KMS-11 (cell line): Measurements from ENCODE around the gene POLR1E.

Experiments
- H2AFZ ChIP-seq: fragments of 200-600 bp; sonication (generic); 2 replicates; pipeline ENCODE4 v1.6.1; 2016; ENCODE audit warnings: antibody characterized with exemption, mixed run types, low read depth
- H3K27ac ChIP-seq: fragments of 200-600 bp; sonication (generic); 2 replicates; pipeline ENCODE4 v1.6.1; 2016; ENCODE audit warnings: mild to moderate bottlenecking, mixed run types
- H3K27me3 ChIP-seq: fragments of 200-600 bp; sonication (generic); 2 replicates; pipeline ENCODE4 v1.6.1; 2017; ENCODE audit warnings: mild to moderate bottlenecking, low read depth, mixed run types, moderate library complexity; ENCODE audit not compliant: insufficient read depth
- H3K36me3 ChIP-seq: fragments of 200-600 bp; sonication (generic); 2 replicates; pipeline ENCODE4 v1.6.1; 2017; ENCODE audit warnings: mild to moderate bottlenecking, mixed run types; ENCODE audit not compliant: insufficient read depth
- H3K4me1 ChIP-seq: fragments of 200-600 bp; sonication (generic); 2 replicates; pipeline ENCODE4 v1.6.1; 2016; ENCODE audit warnings: mild to moderate bottlenecking, low read depth, mixed run types; ENCODE audit not compliant: poor library complexity, severe bottlenecking
- H3K4me2 ChIP-seq: fragments of 200-600 bp; sonication (generic); 2 replicates; pipeline ENCODE4 v1.7.0; 2016; ENCODE audit warnings: mild to moderate bottlenecking, mixed run types
- H3K4me3 ChIP-seq: fragments of 200-600 bp; sonication (generic); IDR thresholded peaks from 2 replicates; pipeline ENCODE4 v1.6.1; 2017; ENCODE audit warnings: low read depth, low read length, mixed read lengths; ENCODE audit not compliant: insufficient read depth
- H3K79me2 ChIP-seq: fragments of 200-600 bp; sonication (generic); 2 replicates; pipeline ENCODE4 v1.6.1; 2016; ENCODE audit warnings: low read depth, mixed run types; ENCODE audit not compliant: insufficient read depth
- H3K9ac ChIP-seq: fragments of 200-600 bp; sonication (generic); 2 replicates; pipeline ENCODE4 v1.6.1; 2016; ENCODE audit warnings: mild to moderate bottlenecking, mixed run types
- H4K20me1 ChIP-seq: fragments of 200-600 bp; sonication (generic); 2 replicates; pipeline ENCODE4 v1.6.1; 2016; ENCODE audit warnings: mild to moderate bottlenecking, mixed run types; ENCODE audit not compliant: insufficient read depth
- TF ChIP-seq, protein P1 (sequence below): fragments of 200-600 bp; sonication (generic); conservative IDR thresholded peaks from 2 replicates; pipeline ENCODE4 v1.6.1; 2017; ENCODE audit warnings: low read depth, mild to moderate bottlenecking, antibody characterized with exemption, low read length, moderate library complexity, mixed read lengths

Gene POLR1E

DNA sequence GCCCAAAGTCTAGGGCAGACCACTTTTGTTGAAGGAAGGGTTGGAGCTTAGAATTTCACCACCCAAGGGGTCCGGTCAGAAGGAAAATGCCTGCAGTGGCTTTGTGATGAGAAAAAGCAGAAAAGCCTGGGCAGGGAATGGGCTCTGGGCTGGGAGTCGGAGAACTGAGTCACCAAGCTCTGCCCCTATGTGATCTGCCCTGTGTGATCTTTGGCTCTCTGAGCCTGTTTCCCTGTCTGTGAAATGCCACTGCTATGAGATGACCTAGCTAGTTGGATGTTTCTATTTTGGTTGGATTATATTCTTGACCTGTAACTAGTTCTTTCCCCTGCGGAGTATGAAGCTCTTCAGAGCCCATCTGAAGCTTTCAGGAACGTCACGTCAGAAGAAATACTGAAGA lies 9.8 kb downstream of the POLR1E start:
- peaks cover 2% of the 10 kb centered on the region; the same call in 1 of the 2 replicates for H3K36me3 ChIP-seq
- H3K79me2 ChIP-seq: 0 out of 2 replicates have a peak, but pooled peaks cover under 1% of the 10 kb centered on the region
- H3K27me3 ChIP-seq: no peaks in the 10 kb centered on the region
- no peaks in the 10 kb centered on the region for H4K20me1 ChIP-seq
- H3K4me1 ChIP-seq: no peaks in the 10 kb centered on the region
- TF ChIP-seq, protein P1, sequence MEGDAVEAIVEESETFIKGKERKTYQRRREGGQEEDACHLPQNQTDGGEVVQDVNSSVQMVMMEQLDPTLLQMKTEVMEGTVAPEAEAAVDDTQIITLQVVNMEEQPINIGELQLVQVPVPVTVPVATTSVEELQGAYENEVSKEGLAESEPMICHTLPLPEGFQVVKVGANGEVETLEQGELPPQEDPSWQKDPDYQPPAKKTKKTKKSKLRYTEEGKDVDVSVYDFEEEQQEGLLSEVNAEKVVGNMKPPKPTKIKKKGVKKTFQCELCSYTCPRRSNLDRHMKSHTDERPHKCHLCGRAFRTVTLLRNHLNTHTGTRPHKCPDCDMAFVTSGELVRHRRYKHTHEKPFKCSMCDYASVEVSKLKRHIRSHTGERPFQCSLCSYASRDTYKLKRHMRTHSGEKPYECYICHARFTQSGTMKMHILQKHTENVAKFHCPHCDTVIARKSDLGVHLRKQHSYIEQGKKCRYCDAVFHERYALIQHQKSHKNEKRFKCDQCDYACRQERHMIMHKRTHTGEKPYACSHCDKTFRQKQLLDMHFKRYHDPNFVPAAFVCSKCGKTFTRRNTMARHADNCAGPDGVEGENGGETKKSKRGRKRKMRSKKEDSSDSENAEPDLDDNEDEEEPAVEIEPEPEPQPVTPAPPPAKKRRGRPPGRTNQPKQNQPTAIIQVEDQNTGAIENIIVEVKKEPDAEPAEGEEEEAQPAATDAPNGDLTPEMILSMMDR: no peak
- no peak overlapping the region for H3K4me3 ChIP-seq
- H3K9ac ChIP-seq: no peak overlapping the region
- no peak overlapping the region for H2AFZ ChIP-seq
- no peak overlapping the region for H3K4me2 ChIP-seq
- no peak overlapping the region for H3K27ac ChIP-seq

DNA sequence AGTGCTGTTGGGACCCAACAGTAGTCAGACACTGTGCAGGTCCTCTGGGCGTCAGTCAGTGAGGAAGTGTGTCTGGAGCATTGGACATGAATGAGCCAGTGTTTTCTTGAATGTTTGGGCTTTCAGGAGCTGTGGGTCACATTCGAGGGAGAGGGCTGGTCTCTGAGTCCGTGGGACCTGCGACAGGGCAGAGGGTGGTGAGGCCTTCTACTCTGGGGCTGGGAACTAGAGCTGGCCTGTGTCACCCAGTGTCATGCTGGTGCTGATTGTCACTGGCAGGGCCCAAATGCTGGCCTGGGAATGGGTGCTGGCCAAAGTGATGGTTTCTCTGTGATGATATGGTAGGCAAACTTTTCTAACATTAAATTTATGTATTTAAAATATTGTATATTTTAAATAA lies 10.3 kb downstream of the POLR1E start:
- H3K79me2 ChIP-seq: no peaks in the 10 kb centered on the region
- H3K36me3 ChIP-seq: peaks cover 1% of the 10 kb centered on the region; the same call in 1 of the 2 replicates

DNA sequence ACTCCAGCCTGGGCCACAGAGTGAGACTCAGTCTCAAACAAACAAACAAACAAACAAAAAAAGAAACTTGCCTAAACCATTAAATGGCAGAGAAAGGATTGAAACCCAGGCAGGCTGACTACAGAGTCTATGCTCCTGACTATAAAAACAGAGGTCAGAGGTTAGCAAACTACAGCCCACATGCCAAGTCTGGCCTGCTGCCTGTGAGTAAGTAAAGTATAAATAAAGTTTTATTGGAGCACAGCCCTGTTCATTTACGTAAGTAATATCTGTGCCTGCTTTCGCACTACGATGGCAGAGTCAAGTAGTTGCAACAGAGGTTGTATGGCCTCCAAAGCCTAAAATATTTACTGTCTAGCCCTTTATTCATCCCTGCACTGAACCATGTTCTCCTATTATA lies 11.6 kb downstream of the POLR1E start:
- Histone ChIP-seq H3K4me1 (no peaks in the 10 kb centered on the region), H3K27me3 (no peaks in the 10 kb centered on the region), H2AFZ (no peak overlapping the region), H3K27ac (no peak overlapping the region), H3K4me3 (no peak overlapping the region), H3K79me2 (no peaks in the 10 kb centered on the region), H3K36me3 (peaks cover 12% of the 10 kb centered on the region; the same call in 1 of the 2 replicates), H4K20me1 (no peaks in the 10 kb centered on the region), H3K4me2 (no peak overlapping the region), H3K9ac (no peak overlapping the region)
- TF ChIP-seq, protein P1: no peak

More for the DNA sequence above, 10.3 kb downstream of the POLR1E start:
- no peak overlapping the region for H3K4me3 ChIP-seq
- H2AFZ ChIP-seq: no peak overlapping the region
- no peak overlapping the region for H3K27ac ChIP-seq
- H3K4me2 ChIP-seq: no peak overlapping the region
- TF ChIP-seq, protein P1: no peak
- no peaks in the 10 kb centered on the region for H4K20me1 ChIP-seq
- H3K27me3 ChIP-seq: no peaks in the 10 kb centered on the region
- H3K4me1 ChIP-seq: no peaks in the 10 kb centered on the region
- no peak overlapping the region for H3K9ac ChIP-seq

DNA sequence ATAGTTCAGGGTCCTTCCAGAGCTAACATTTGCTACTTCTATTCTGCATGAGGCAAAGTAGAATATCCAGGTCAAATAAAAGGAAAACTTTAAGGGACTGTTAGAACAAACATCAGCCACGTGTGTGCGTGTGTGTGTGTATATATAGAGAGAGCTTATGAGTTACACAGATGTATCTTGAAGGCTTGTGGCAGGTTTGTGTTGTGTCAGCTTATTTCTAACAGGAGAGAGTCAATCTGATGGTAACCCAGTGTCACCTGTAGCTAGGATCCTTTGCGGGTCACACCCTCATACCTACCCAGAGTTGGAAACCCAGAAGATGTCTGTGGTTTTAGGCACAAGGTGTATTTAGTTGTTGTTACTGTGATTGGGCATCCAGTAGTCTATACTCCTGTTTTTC lies 12.7 kb downstream of the POLR1E start:
- H3K9ac ChIP-seq: no peak overlapping the region
- H3K4me1 ChIP-seq: no peaks in the 10 kb centered on the region
- no peak overlapping the region for H3K27ac ChIP-seq
- no peak overlapping the region for H3K4me3 ChIP-seq
- TF ChIP-seq, protein P1: no peak
- H3K36me3 ChIP-seq: peaks cover 12% of the 10 kb centered on the region; the same call in 1 of the 2 replicates
- H3K27me3 ChIP-seq: no peaks in the 10 kb centered on the region
- H3K79me2 ChIP-seq: no peaks in the 10 kb centered on the region
- no peaks in the 10 kb centered on the region for H4K20me1 ChIP-seq
- H3K4me2 ChIP-seq: no peak overlapping the region
- no peak overlapping the region for H2AFZ ChIP-seq
